Hematopoietic multipotent progenitor cell treated with erythropoietin and hydrocortisone succinate and interleukin-3 and kit ligand, for 4 days (in vitro differentiated cells): ENCODE measurements around the gene NPIPB8.
"Not testable (repeated sequence)": the region's sequence is repeated elsewhere in the genome, so short reads cannot be mapped to it uniquely, and the experiment has no call there.

ENCODE experiments used
- DNase-seq: peaks from one replicate; pipeline ENCODE4 v3.0.0-alpha.2; 2015

The NPIPB8 gene

GRCh38 chr16:28637765-28638164, at the start of gene NPIPB8:
Gene NPIPB8, plus strand, starts transcription at chr16:28638065. Its CDS starts 296 bp downstream, at chr16:28638361.
- DNase-seq, result not testable (repeated sequence)

GRCh38 chr16:28589069-28589468, 48.8 kb upstream of the NPIPB8 start:
- DNase-seq, result no peak

GRCh38 chr16:28589930-28590329, 47.9 kb upstream of the NPIPB8 start:
- no peak for DNase-seq

- DNase-seq, result no peak
Observed at GRCh38 chr16:28590384-28591340, 47.2 kb upstream of the NPIPB8 start.

GRCh38 chr16:28591355-28591754, 46.5 kb upstream of the NPIPB8 start:
- no peak for DNase-seq

- DNase-seq, result no peak
Observed at GRCh38 chr16:28592511-28592910, 45.4 kb upstream of the NPIPB8 start.

- DNase-seq, result no peak
Observed at GRCh38 chr16:28592979-28593553, 44.8 kb upstream of the NPIPB8 start.

- DNase-seq, result not testable (repeated sequence)
Observed at GRCh38 chr16:28595451-28595850, 42.4 kb upstream of the NPIPB8 start.

- DNase-seq, result no peak
Observed at GRCh38 chr16:28596115-28596630, 41.7 kb upstream of the NPIPB8 start.

GRCh38 chr16:28596840-28597691, 40.8 kb upstream of the NPIPB8 start, which contains the start of gene SULT1A2:
Gene SULT1A2, minus strand, starts transcription at chr16:28597050. Its CDS starts 1,120 bp downstream, at chr16:28595930.
- peak; percentile 69 for DNase-seq

- DNase-seq, result peak; percentile 82
Observed at GRCh38 chr16:28597692-28598261, 40.1 kb upstream of the NPIPB8 start.

- DNase-seq, result not testable (repeated sequence)
Observed at GRCh38 chr16:28599377-28600285, 38.2 kb upstream of the NPIPB8 start.

GRCh38 chr16:28600965-28601364, 36.9 kb upstream of the NPIPB8 start:
- DNase-seq, result not testable (repeated sequence)

GRCh38 chr16:28601589-28601988, 36.3 kb upstream of the NPIPB8 start:
- not testable (repeated sequence) for DNase-seq

GRCh38 chr16:28602062-28602461, 35.8 kb upstream of the NPIPB8 start:
- DNase-seq, result not testable (repeated sequence)

GRCh38 chr16:28602529-28602928, 35.3 kb upstream of the NPIPB8 start:
- no peak for DNase-seq

GRCh38 chr16:28603381-28604185, 34.3 kb upstream of the NPIPB8 start:
- no peak for DNase-seq

- DNase-seq, result no peak
Observed at GRCh38 chr16:28604186-28604565, 33.7 kb upstream of the NPIPB8 start.

GRCh38 chr16:28606291-28607115, 31.4 kb upstream of the NPIPB8 start:
- DNase-seq, result no peak
